Kasumi-1 (cell line): ENCODE data around the gene ACY1.

Experiments used
- DNase-seq, 2 experiments: peaks; one replicate each; lab custom pipeline; 2025; lab: John Stamatoyannopoulos, UW

ACY1 gene

GRCh38 chr3:51982838-51983577 is at the start of gene ACY1:
Gene ACY1, plus strand, starts transcription at chr3:51983535. Its CDS starts 530 bp downstream, at chr3:51984065.
- peak; percentile 76 to 83 for DNase-seq

- no peak for DNase-seq
These were observed 49.0 kb upstream of the ACY1 start for GRCh38 chr3:51934139-51934850.

GRCh38 chr3:51934991-51935885 is 48.1 kb upstream of the ACY1 start:
- DNase-seq: no peak

DNA sequence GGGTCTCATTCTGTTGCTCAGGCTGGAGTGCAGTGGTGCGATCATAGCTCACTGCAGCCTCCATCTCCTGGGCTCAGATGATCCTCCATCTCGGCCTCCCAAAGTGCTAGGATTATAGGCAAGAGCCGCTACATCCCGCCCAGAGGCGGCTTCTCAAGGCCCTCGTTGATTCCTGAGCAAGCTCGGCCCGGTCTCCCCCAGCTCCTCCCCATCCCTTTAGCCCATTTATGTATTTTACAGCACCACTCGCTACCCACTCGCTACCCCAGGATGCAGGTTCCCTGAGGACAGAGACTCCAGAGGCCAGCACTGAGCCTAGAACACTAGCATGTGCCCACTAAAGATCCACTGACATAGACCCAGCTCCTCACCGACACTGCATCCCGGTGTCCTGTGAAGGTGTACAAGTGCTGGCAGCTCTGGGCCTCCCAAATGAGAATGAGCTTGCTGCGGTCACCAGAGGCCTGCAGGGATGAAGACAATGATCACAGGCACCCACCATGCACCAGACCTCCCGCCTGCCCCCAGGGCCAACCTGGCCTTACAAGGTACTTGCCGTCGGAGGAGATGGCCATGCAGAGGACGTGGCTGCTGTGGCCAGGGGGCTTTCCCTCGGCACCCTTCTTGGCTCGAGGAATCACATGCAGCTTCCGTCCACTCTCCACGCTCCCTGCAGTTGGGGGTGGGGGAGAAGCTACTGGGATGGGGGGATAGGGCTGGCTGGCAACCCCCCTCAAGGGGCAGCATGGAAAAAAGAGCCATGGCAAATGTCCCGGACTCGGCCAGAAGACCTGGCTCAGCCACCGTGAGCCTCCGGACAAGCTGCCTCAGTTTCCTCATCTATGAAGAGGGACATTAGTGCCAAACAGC is 47.2 kb upstream of the ACY1 start:
- no peak for DNase-seq

DNA sequence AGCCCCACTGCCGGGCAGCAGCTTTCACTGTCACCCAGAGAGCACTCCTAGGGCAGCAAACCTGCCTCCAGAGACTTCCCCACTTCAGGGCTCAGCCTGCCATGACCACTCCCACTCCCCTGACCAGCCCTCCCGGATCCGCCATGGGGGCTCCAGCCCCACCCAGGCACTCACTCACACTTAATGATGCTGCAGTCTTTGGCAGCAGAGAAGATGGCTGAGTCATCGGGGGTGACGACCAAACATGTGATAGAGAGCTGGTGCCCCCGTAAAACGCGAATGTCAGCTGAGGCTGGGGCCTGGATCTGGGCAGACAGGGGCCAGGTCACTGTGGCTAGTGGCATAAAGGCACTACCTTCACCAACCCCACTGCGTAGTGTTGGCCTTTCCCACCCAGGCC is 46.3 kb upstream of the ACY1 start:
- DNase-seq: no peak

DNA sequence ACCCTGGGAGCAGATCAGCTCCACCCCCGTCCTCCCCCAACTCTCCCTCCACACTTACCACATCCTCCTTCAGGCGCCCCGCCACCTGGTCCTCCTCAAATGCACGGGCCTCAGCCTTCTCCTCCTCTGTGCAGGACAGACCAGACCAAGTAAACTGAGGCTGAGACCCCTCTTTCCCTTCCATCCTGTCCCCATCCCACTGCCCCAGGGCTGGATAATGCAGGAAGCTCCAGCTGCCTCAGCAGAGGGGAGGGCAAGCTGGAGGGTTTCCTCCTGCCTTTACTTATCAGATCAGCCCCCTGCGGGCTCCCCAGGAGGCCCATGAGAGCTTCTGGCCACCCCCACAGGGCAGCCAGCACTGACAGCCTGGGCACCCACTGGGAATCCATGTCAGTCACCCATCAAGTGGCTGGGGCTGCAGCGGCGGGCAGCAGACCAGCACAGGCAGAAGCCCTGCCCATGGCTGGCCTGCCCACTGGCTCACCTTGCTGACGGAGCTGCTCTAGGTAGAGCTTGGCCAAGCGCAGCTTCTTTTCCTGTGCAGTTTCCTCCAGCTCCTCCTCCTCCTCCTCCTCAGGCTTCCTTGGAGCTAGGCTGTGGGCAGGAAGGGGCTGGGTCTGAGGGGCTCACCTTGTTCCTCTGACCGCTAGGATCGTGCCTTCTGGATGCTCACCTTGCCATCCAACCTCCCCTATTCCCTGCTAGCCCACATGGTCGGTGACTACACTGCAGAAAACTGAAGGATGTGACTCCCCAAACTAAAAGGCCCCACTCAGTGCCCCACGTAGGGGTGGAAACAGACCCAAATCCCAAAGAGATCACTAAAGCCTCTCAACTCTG is 45.5 kb upstream of the ACY1 start:
- no peak for DNase-seq

GRCh38 chr3:51938780-51939425 is 44.4 kb upstream of the ACY1 start:
- no peak for DNase-seq

DNA sequence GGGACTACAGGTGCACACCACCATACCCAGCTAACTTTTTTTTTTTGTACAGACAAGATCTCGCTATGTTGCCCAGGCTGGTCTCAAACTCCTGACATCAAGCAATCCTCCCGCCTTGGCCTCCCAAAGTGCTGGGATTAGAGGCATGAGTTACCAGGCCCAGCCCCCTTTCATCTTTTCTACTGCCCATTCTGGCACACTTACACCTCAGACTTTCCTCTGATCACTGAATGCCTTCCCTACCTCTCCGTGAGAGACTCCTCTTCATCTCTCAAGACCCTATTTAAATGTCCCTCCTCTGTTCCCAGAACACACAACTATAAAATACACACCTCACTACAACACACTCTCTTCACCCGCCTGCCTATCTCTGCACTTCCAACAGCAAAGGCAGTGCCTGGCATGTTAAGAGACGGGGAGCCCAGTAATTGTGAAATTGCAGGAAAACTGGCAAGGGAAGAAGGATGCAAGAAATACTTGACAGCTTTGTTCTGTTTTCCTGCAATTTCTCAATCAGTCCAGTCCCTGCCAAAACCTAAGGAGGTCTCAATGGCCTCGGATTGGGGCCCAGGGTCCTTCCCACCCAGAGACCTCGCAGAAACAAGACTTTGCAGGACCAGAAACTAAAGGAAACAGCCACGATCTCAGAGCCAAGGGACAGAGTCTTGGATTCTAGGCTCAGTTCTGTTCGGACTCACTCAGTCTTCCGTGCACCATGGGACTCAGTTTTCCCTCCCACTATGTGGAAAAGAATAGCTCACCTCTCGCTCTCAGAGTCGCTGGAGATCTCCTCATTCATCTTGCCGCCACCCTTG is 42.5 kb upstream of the ACY1 start:
- no peak for DNase-seq

DNA sequence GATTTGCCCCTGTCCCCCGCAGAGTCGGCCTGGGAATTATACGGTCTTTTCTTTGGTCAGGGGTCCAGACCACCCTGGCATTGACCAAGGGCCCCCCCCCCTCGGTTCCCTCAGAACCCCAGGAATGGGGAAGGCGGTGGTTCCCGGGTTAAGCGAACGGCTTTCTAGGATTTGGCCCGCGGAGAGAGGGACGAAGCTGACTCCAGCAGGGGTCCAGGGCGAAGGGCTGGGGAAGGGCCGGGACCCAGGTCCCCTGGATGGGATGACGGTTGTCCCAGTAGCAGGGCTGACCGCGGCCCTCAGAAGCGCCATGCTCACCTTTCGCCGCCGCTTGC is 41.9 kb upstream of the ACY1 start:
- no peak for DNase-seq

GRCh38 chr3:51941798-51942602 is 41.3 kb upstream of the ACY1 start, which contains the start of the genes PARP3 and RRP9:
Gene PARP3, plus strand, starts transcription at chr3:51942363. Its CDS starts 993 bp downstream, at chr3:51943356.
Gene RRP9, minus strand, starts transcription at chr3:51941904. Its CDS starts 37 bp downstream, at chr3:51941867.
- DNase-seq: peak; percentile 99 to 100

- DNase-seq: no peak
These were observed 40.5 kb upstream of the ACY1 start for GRCh38 chr3:51942603-51943450.

DNA sequence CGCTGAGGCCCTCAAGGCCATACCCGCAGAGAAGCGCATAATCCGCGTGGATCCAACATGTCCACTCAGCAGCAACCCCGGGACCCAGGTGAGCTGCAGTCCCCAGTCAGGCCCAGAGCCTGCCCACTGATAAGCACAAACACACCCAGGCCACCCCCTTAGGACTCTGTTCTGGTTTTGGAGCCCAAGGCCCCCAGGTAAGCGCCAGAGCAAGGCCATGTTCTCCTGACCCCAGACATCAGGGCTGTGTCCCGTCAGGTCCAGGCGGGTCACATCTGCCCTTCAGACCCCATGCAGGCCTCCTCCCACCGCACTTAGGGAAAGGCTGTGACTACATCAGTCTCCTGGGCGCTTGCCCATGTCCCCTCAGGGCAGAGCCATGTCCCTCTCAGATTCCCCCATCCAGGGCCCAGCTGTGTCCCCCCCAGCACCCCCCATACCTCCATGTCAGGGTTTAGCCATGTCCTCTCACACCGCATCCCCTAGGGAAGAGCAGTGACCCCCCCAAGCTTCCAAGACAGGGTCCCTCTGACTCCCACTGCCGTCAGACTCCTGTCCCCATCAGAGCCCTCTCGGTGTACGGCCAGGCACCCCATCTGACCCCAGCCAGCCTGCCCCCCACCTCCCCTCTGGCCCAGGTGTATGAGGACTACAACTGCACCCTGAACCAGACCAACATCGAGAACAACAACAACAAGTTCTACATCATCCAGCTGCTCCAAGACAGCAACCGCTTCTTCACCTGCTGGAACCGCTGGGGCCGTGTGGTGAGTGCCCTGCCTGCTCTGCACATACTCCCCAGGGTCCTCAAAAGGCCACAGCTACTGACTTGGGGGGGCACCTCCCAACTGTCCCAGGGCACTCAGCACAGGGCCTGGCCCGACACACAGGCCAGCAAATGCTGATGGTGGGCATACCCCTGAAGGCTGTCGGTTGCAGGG is 39.6 kb upstream of the ACY1 start:
- DNase-seq: no peak

DNA sequence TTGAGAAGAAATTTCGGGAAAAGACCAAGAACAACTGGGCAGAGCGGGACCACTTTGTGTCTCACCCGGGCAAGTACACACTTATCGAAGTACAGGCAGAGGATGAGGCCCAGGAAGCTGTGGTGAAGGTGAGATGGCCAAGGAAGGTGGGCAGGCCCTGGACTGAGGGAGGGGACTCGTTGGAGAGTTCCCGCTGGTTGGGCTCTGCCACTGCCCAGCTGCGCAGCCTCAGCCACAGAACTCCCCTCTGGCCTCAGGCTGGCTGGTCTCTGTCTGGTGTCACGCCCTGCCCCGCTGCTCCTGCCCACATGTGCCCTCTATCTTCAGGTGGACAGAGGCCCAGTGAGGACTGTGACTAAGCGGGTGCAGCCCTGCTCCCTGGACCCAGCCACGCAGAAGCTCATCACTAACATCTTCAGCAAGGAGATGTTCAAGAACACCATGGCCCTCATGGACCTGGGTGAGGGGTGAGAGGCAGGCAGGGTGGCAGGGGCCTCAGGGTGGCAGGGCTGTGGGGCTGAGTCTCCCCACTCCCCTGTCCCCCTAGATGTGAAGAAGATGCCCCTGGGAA is 38.8 kb upstream of the ACY1 start:
- no peak for DNase-seq

- no peak for DNase-seq
These were observed 38.1 kb upstream of the ACY1 start for GRCh38 chr3:51945031-51945840.
